H1 (cell line): ENCODE data around the gene CDKN1A. TPM values are rescaled to one million over a fixed set of nuclear protein-coding genes. Genes with fewer than 3 reads are reported as not detected.

Experiments used
- CTCF ChIA-PET: fragments of 300-600 bp; sonication (Branson Sonifier 250); formaldehyde crosslinking; loops from one replicate; lab custom pipeline; 2021; ENCODE audit not compliant: partially characterized antibody; lab: Charles Lee
- POLR2A ChIA-PET: fragments of 300-600 bp; sonication (Branson Sonifier 250); formaldehyde crosslinking; loops from one replicate; lab custom pipeline; 2021; ENCODE audit warnings: inconsistent platforms; ENCODE audit not compliant: partially characterized antibody; lab: Charles Lee
- DNase-seq, 2 experiments: peaks; one replicate each; pipeline versions ENCODE4 v3.0.0 to v3.0.0-alpha.2; 2010 to 2022; ENCODE audit warnings: low spot score in 2 of 2, low read depth in 1 of 2, mixed read lengths in 1 of 2
- FAIRE-seq: peaks from 2 replicates; lab custom pipeline; 2011; peaks lifted over from hg19 to GRCh38; lab: Jason Lieb, UNC
- H2AFZ ChIP-seq: 2 replicates; pipeline ENCODE4 v1.8.1; 2012; ENCODE audit warnings: low read length, inconsistent platforms
- H2AK5ac ChIP-seq: 2 replicates; pipeline ENCODE4 v1.6.1; 2013; ENCODE audit warnings: low read depth, low read length
- H2BK120ac ChIP-seq: replicated peaks from 2 replicates; pipeline ENCODE3; 2013; ENCODE audit warnings: low read depth, low read length, inconsistent platforms
- H2BK12ac ChIP-seq: 2 replicates; pipeline ENCODE4 v1.6.1; 2013; ENCODE audit warnings: low read depth, low read length
- H2BK15ac ChIP-seq: 2 replicates; pipeline ENCODE4 v1.6.1; 2013; ENCODE audit warnings: low read length
- H2BK20ac ChIP-seq: 2 replicates; pipeline ENCODE4 v1.6.1; 2013; ENCODE audit warnings: low read length
- H2BK5ac ChIP-seq: 2 replicates; pipeline ENCODE4 v1.6.1; 2013; ENCODE audit warnings: low read depth, low read length
- H3K14ac ChIP-seq: 2 replicates; pipeline ENCODE4 v1.6.1; 2013; ENCODE audit warnings: inconsistent platforms; ENCODE audit not compliant: insufficient read length
- H3K18ac ChIP-seq: 2 replicates; pipeline ENCODE4 v1.6.1; 2013; ENCODE audit warnings: low read length; ENCODE audit errors: extremely low read depth
- H3K23ac ChIP-seq: 2 replicates; pipeline ENCODE4 v1.6.1; 2013; ENCODE audit warnings: inconsistent platforms; ENCODE audit not compliant: insufficient read length
- H3K23me2 ChIP-seq: 2 replicates; pipeline ENCODE4 v1.6.1; 2013; ENCODE audit warnings: low read depth, low read length
- H3K27ac ChIP-seq: 2 replicates; pipeline ENCODE4 v1.6.1; 2011; ENCODE audit warnings: low read depth, low read length, inconsistent platforms
- H3K27me3 ChIP-seq, 4 experiments: replicated peaks in 1 of 4; 1 replicate in 1 of 4; 2 replicates in 3 of 4; pipeline versions ENCODE4 v1.6.1 to v1.8.1; 2011 to 2013; ENCODE audit warnings: low read length in 3 of 4, mild to moderate bottlenecking in 3 of 4, inconsistent platforms in 2 of 4, mixed read lengths in 2 of 4, moderate library complexity in 1 of 4; ENCODE audit not compliant: control insufficient read depth in 3 of 4, insufficient read depth in 3 of 4; ENCODE audit errors: extremely low read depth in 1 of 4
- H3K36me3 ChIP-seq, 4 experiments: 2 replicates each; pipeline versions ENCODE4 v1.6.1 to v1.8.1; 2011 to 2013; ENCODE audit warnings: mild to moderate bottlenecking in 4 of 4, low read length in 3 of 4, moderate library complexity in 2 of 4, control low read depth in 1 of 4, inconsistent platforms in 1 of 4; ENCODE audit not compliant: insufficient read depth in 4 of 4, control insufficient read depth in 2 of 4
- H3K4ac ChIP-seq: replicated peaks from 2 replicates; pipeline ENCODE3; 2013; ENCODE audit warnings: low read length, low read depth, mixed read lengths, inconsistent platforms; ENCODE audit not compliant: insufficient read length
- H3K4me1 ChIP-seq, 4 experiments: replicated peaks in 1 of 4; 1 replicate in 1 of 4; 2 replicates in 3 of 4; pipeline versions ENCODE4 v1.6.1 to v1.8.1; 2011 to 2013; ENCODE audit warnings: low read length in 3 of 4, inconsistent platforms in 2 of 4, mixed read lengths in 1 of 4; ENCODE audit not compliant: insufficient read depth in 4 of 4, control insufficient read depth in 3 of 4
- H3K4me2 ChIP-seq, 2 experiments: 2 replicates each; pipeline versions ENCODE4 v1.6.1 to v1.8.1; 2011 to 2013; ENCODE audit warnings: low read depth in 2 of 2, low read length in 2 of 2, control low read depth in 1 of 2, inconsistent platforms in 1 of 2, mild to moderate bottlenecking in 1 of 2; ENCODE audit not compliant: insufficient read depth in 1 of 2
- H3K4me3 ChIP-seq, 4 experiments: fragments of 200-600, 300-600 bp in 1 of 4; sonication (generic), shearing (Covaris generic), sonication (Bioruptor Twin) in 1 of 4; 2 replicates each; pipeline versions ENCODE4 v1.5.1 to v1.8.1; 2011 to 2016; ENCODE audit warnings: low read length in 4 of 4, low read depth in 3 of 4, control low read depth in 2 of 4, inconsistent platforms in 2 of 4, mild to moderate bottlenecking in 2 of 4, mixed read lengths in 1 of 4, moderate library complexity in 1 of 4; ENCODE audit not compliant: insufficient read depth in 2 of 4; ENCODE audit errors: extremely low read depth in 1 of 4
- H3K56ac ChIP-seq: replicated peaks from 2 replicates; pipeline ENCODE3; 2013; ENCODE audit warnings: low read depth, mild to moderate bottlenecking, mixed read lengths, low read length, inconsistent platforms; ENCODE audit not compliant: insufficient read length
- H3K79me1 ChIP-seq: 2 replicates; pipeline ENCODE4 v1.6.1; 2013; ENCODE audit warnings: low read depth, low read length, control low read depth
- H3K79me2 ChIP-seq, 2 experiments: 2 replicates each; pipeline versions ENCODE4 v1.6.1 to v1.8.1; 2012 to 2013; ENCODE audit warnings: low read length in 2 of 2, mild to moderate bottlenecking in 2 of 2, inconsistent platforms in 1 of 2; ENCODE audit not compliant: insufficient read depth in 2 of 2, control insufficient read depth in 1 of 2
- H3K9ac ChIP-seq, 4 experiments: replicated peaks in 1 of 4; 1 replicate in 1 of 4; 2 replicates in 3 of 4; pipeline versions ENCODE4 v1.6.1 to v1.8.1; 2011 to 2013; ENCODE audit warnings: low read depth in 3 of 4, low read length in 3 of 4, control low read depth in 2 of 4, mild to moderate bottlenecking in 2 of 4, moderate library complexity in 2 of 4, inconsistent platforms in 1 of 4; ENCODE audit errors: extremely low read depth in 1 of 4
- H3K9me3 ChIP-seq, 2 experiments: 2 replicates each; pipeline versions ENCODE4 v1.6.1 to v1.8.1; 2012 to 2013; ENCODE audit warnings: mild to moderate bottlenecking in 2 of 2, moderate library complexity in 2 of 2, control low read depth in 1 of 2, inconsistent platforms in 1 of 2, low read depth in 1 of 2, low read length in 1 of 2, mixed read lengths in 1 of 2; ENCODE audit not compliant: insufficient read depth in 2 of 2
- H4K20me1 ChIP-seq, 2 experiments: replicated peaks in 1 of 2; 2 replicates each; pipeline versions ENCODE3 to v1.8.1; 2011 to 2013; ENCODE audit warnings: inconsistent platforms in 2 of 2, low read length in 2 of 2, mild to moderate bottlenecking in 1 of 2; ENCODE audit not compliant: insufficient read depth in 2 of 2, control insufficient read depth in 1 of 2
- H4K5ac ChIP-seq: 2 replicates; pipeline ENCODE4 v1.6.1; 2013; ENCODE audit warnings: low read length, low read depth, mixed read lengths, inconsistent platforms; ENCODE audit not compliant: insufficient read length
- H4K8ac ChIP-seq: 2 replicates; pipeline ENCODE4 v1.8.0; 2013; ENCODE audit warnings: mild to moderate bottlenecking, moderate library complexity, low read length, inconsistent platforms; ENCODE audit not compliant: insufficient read depth; ENCODE audit errors: extremely low read depth
- H4K91ac ChIP-seq: replicated peaks from 2 replicates; pipeline ENCODE3; 2013; ENCODE audit warnings: low read length, mixed read lengths, inconsistent platforms; ENCODE audit not compliant: insufficient read length
- BACH1 ChIP-seq: IDR thresholded peaks from 2 replicates; pipeline ENCODE4 v1.6.1; 2012; ENCODE audit warnings: low read length, improper control_type of control experiment
- CEBPB ChIP-seq: IDR thresholded peaks from 2 replicates; pipeline ENCODE4 v1.6.1; 2012; ENCODE audit warnings: low read depth, low read length
- CHD1 ChIP-seq: IDR thresholded peaks from 2 replicates; pipeline ENCODE4 v1.6.1; 2012; ENCODE audit warnings: low read depth, low read length, improper control_type of control experiment
- CHD2 ChIP-seq: IDR thresholded peaks from 2 replicates; pipeline ENCODE4 v1.6.1; 2012; ENCODE audit warnings: low read length, improper control_type of control experiment
- whole genome bisulfite sequencing, 2 experiments: shearing (Covaris generic) in 1 of 2; methylation state at CpG; one replicate each; pipeline versions ENCODE4 v1.1.6 to v1.1.7; 2013 to 2015; ENCODE audit warnings: low lambda C conversion rate in 2 of 2, mixed read lengths in 2 of 2, inconsistent platforms in 1 of 2, low coverage in 1 of 2, missing lambda C conversion rate in 1 of 2; ENCODE audit not compliant: insufficient replicate concordance in 2 of 2, insufficient coverage in 1 of 2, insufficient read length in 1 of 2; ENCODE audit errors: extremely low coverage in 1 of 2, missing lambda C conversion rate in 1 of 2; 5-methylcytosine and 5-hydroxymethylcytosine counted together
- polyA plus RNA-seq, 7 experiments: library from polyadenylated mRNA; depleted of rRNA in 3 of 7; stranded (reverse) in 5 of 7; unstranded in 2 of 7; fragments of >200 nt in 5 of 7; fragments of 200-250 nt in 2 of 7; gene quantifications; 1 replicate in 5 of 7; 2 replicates in 1 of 7; 4 replicates in 1 of 7; pipeline versions ENCODE4 v1.2.1 to v1.2.3, GENCODE V29; 2011 to 2013; ENCODE audit warnings: missing spikeins in 2 of 7, mixed read lengths in 2 of 7
- total RNA-seq: library from RNA; stranded (reverse); fragmentation: NEBNext Ultra II Directional; extraction: Animal tissue kit (Norgen Biotek cat#: 25700); gene quantifications from 2 replicates; pipeline ENCODE4 v1.2.1, GENCODE V29; 2021

Gene CDKN1A
- total and polyA plus RNA-seq, 2 of the 8 experiments (the other 6 are each of a cell fraction or from before 2014, with no cell fraction given): 15.2 to 36.0 TPM

DNA sequence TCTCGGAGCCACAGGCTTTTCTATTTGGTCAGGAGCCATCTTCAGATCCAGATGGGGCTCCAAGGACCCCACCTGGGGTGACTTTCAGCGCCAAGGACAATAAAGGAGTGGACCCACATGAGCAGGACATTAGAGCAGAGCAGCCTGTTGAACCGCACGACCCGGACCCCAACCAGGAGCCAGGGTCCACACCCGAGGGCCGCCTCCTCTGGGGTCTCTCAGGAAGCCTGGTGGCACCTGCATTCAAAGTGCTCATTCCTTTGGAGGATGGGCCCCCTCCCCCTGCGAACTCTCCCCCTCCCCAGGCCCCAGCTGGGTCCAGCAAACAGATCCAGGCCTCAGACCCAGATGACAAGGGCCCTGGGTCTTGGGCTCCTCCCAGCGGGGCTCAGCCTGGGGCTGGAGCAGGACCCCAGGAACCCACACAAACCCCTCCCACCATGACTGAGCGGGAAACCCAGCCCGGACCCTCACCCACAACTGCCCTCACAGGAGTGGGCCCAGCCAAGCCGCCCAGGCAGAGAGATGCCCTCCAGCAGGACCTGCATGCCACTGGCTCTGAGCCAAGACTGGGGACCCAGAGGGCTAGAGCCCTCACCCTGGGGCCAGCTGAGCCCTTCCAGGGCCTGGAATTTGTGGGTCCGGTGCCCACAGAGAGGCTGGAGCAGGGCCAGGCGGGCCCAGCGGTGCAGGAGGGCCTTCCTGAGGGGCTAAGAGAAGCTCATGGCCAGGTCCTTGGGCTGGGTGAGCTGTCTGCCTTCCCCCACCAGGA lies 43.0 kb downstream of the CDKN1A start:
- Histone ChIP-seq H3K4ac (no peak overlapping the region), H3K4me2 (no peak overlapping the region), H2BK5ac (no peak overlapping the region), H2AFZ (peak overlapping the region; percentile 30; the same call in 1 of the 2 replicates), H3K9me3 (no peaks in the 10 kb centered on the region), H3K23me2 (no peaks in the 10 kb centered on the region), H2AK5ac (no peak overlapping the region), H3K27me3 (no peaks in the 10 kb centered on the region), H2BK15ac (no peak overlapping the region), H3K56ac (no peak overlapping the region), H3K4me1 (no peaks in the 10 kb centered on the region; a peak in 1 of 7 replicates), H3K14ac (no peak overlapping the region), H3K18ac (no peak overlapping the region), H3K36me3 (no peaks in the 10 kb centered on the region), H4K91ac (no peak overlapping the region), H4K5ac (no peak overlapping the region), H3K79me2 (no peaks in the 10 kb centered on the region), H4K8ac (no peak overlapping the region), H2BK12ac (no peak overlapping the region), H3K23ac (no peak overlapping the region), H2BK120ac (no peak overlapping the region), H3K4me3 (no peak overlapping the region), H4K20me1 (no peaks in the 10 kb centered on the region), H3K27ac (no peak overlapping the region), H2BK20ac (no peak overlapping the region), H3K9ac (no peak overlapping the region), H3K79me1 (no peaks in the 10 kb centered on the region; the same call in 1 of the 2 replicates)
- TF ChIP-seq CEBPB: no peak
- TF ChIP-seq BACH1: no peak
- no peak for TF ChIP-seq CHD1
- TF ChIP-seq CHD2: no peak
- FAIRE-seq: no peak
- CTCF ChIA-PET: interaction anchor here (0.7 to 5.5 kb wide), 9 partner anchors 8 to 106 kb away, joined by 3 to 35 read pairs (median 8); no protein-coding TSS in a partner anchor
- POLR2A ChIA-PET: interaction anchor here (0.8 to 2.6 kb wide), 3 partner anchors 9 to 126 kb away, joined by 3 to 8 read pairs (median 3); no protein-coding TSS in a partner anchor
- DNase-seq: no peak
- 93% methylated on average over 13 of the region's 15 CpGs; no CpG with 5 or more reads in 1 of the 2 experiments for WGBS, 2 experiments
